Brain microvascular endothelial cell (primary cell): ENCODE measurements around the gene RNASE4.

ENCODE experiments used
- DNase-seq: peaks from one replicate; pipeline ENCODE4 v3.0.0-alpha.2; 2020
- H3K27ac ChIP-seq: fragments of 250-450 bp; sonication (Bioruptor Pico); 2 replicates; pipeline ENCODE4 v1.5.1; 2020; ENCODE audit warnings: mild to moderate bottlenecking, moderate library complexity
- H3K27me3 ChIP-seq: fragments of 250-450 bp; sonication (Bioruptor Pico); replicated peaks from 2 replicates; pipeline ENCODE4 v1.5.1; 2020; ENCODE audit warnings: mild to moderate bottlenecking
- H3K36me3 ChIP-seq: fragments of 250-450 bp; sonication (Bioruptor Pico); replicated peaks from 2 replicates; pipeline ENCODE4 v1.5.1; 2020; ENCODE audit warnings: mild to moderate bottlenecking
- H3K4me3 ChIP-seq: 2 replicates; pipeline ENCODE4 v1.5.1; 2011; ENCODE audit warnings: low read depth, mild to moderate bottlenecking, control low read depth, low read length, moderate library complexity
- CTCF ChIP-seq: IDR thresholded peaks from 2 replicates; pipeline ENCODE4 v1.5.1; 2011; ENCODE audit warnings: low read depth, mild to moderate bottlenecking, moderate library complexity, low read length, control low read depth, inconsistent platforms; ENCODE audit errors: missing control alignments
- in situ Hi-C: cut with HindIII; loops from 2 replicates; pipeline ENCODE4 v1.10.0; 2017; ENCODE audit warnings: low sequenced_read_pairs, low pct_ligation_motif_present

RNASE4 gene

GRCh38 chr14:20748439-20748838 is 64.1 kb downstream of the RNASE4 start:
- Histone ChIP-seq H3K27ac (no peak overlapping the region), H3K27me3 (no peaks in the 10 kb centered on the region)
- in situ Hi-C loops: no loop called here

GRCh38 chr14:20750194-20750593 is 65.8 kb downstream of the RNASE4 start:
- no peak for DNase-seq
- in situ Hi-C loops: no loop called here
- TF ChIP-seq CTCF: no peak

More at GRCh38 chr14:20748439-20748838, 64.1 kb downstream of the RNASE4 start:
- H3K36me3 ChIP-seq: no peaks in the 10 kb centered on the region
- no peak for TF ChIP-seq CTCF
- DNase-seq: no peak
- H3K4me3 ChIP-seq: no peak overlapping the region

More at GRCh38 chr14:20750194-20750593, 65.8 kb downstream of the RNASE4 start:
- Histone ChIP-seq H3K36me3 (no peaks in the 10 kb centered on the region), H3K27me3 (no peaks in the 10 kb centered on the region), H3K27ac (no peak overlapping the region), H3K4me3 (no peak overlapping the region)
